HTERT RPE-1 (cell line): ENCODE measurements around the gene CEP55.

Experiments
- in situ Hi-C: fragments of 300-500 bp; cut with MboI; formaldehyde crosslinking; loops from 4 replicates; pipeline ENCODE4 v1.14.3; 2020; ENCODE audit warnings: low sequenced_read_pairs

CEP55 gene

GRCh38 chr10:93468461-93469213 is 27.8 kb upstream of the CEP55 start:
- in situ Hi-C loops, result no loop called here

- in situ Hi-C loops, result no loop called here
Observed at GRCh38 chr10:93469454-93469853, 27.0 kb upstream of the CEP55 start.

GRCh38 chr10:93471110-93471651 is 25.2 kb upstream of the CEP55 start:
- in situ Hi-C loops, result no loop called here

- in situ Hi-C loops, result no loop called here
Observed at GRCh38 chr10:93473161-93473560, 23.3 kb upstream of the CEP55 start.

GRCh38 chr10:93473804-93474472 is 22.5 kb upstream of the CEP55 start:
- in situ Hi-C loops, result no loop called here

GRCh38 chr10:93475227-93475626 is 21.2 kb upstream of the CEP55 start:
- in situ Hi-C loops, result no loop called here

- in situ Hi-C loops, result no loop called here
Observed at GRCh38 chr10:93475871-93476270, 20.5 kb upstream of the CEP55 start.

GRCh38 chr10:93476756-93477155 is 19.7 kb upstream of the CEP55 start:
- in situ Hi-C loops, result no loop called here

GRCh38 chr10:93478873-93479272 is 17.5 kb upstream of the CEP55 start:
- in situ Hi-C loops, result no loop called here

GRCh38 chr10:93481637-93482144 is 14.7 kb upstream of the CEP55 start:
- in situ Hi-C loops, result no loop called here

- in situ Hi-C loops, result no loop called here
Observed at GRCh38 chr10:93482145-93482834, 14.1 kb upstream of the CEP55 start, which contains the start of gene MYOF. TSS of gene MYOF (minus strand) at chr10:93482334. CDS start at chr10:93482194, 140 bp downstream.

- in situ Hi-C loops, result no loop called here
Observed at GRCh38 chr10:93485690-93486089, 10.7 kb upstream of the CEP55 start.

- in situ Hi-C loops, result no loop called here
Observed at GRCh38 chr10:93488956-93489528, 7.4 kb upstream of the CEP55 start.

GRCh38 chr10:93491602-93492121 is 4.8 kb upstream of the CEP55 start:
- in situ Hi-C loops, result no loop called here

GRCh38 chr10:93493162-93493561 is 3.2 kb upstream of the CEP55 start:
- in situ Hi-C loops, result no loop called here

- in situ Hi-C loops, result no loop called here
Observed at GRCh38 chr10:93494494-93494893, 1.9 kb upstream of the CEP55 start.

GRCh38 chr10:93495654-93496321 is 624 bp upstream of the CEP55 start:
- in situ Hi-C loops, result no loop called here

- in situ Hi-C loops, result no loop called here
Observed at GRCh38 chr10:93498166-93498565, 1.8 kb downstream of the CEP55 start.

- in situ Hi-C loops, result no loop called here
Observed at GRCh38 chr10:93501650-93502049, 5.2 kb downstream of the CEP55 start.

GRCh38 chr10:93503075-93503474 is 6.7 kb downstream of the CEP55 start:
- in situ Hi-C loops, result no loop called here
